Memory B cell (primary cell): ENCODE measurements around the gene CNTF.

ENCODE experiments used
- ATAC-seq: fragments of 150-1000 bp; cut with Tn5 transposase; 2 replicates; pipeline ENCODE4 v1.10.0; 2021; ENCODE audit warnings: low read depth, mild to moderate bottlenecking, moderate library complexity
- DNase-seq, 2 donors: peaks; one replicate each; pipeline ENCODE4 v3.0.0; 2022; ENCODE audit warnings: low spot score in 2 of 2
- H3K27ac Mint-ChIP-seq: one replicate; pipeline ENCODE4 v1.8.0; 2022; ENCODE audit warnings: mild to moderate bottlenecking, moderate library complexity, mixed read lengths
- H3K27me3 Mint-ChIP-seq: one replicate; pipeline ENCODE4 v1.8.0; 2022; ENCODE audit warnings: mixed read lengths
- H3K36me3 Mint-ChIP-seq: one replicate; pipeline ENCODE4 v1.8.0; 2022; ENCODE audit warnings: mild to moderate bottlenecking, mixed read lengths
- H3K4me1 Mint-ChIP-seq: one replicate; pipeline ENCODE4 v1.8.0; 2022; ENCODE audit warnings: mixed read lengths
- H3K4me3 Mint-ChIP-seq: one replicate; pipeline ENCODE4 v1.8.0; 2022; ENCODE audit warnings: mild to moderate bottlenecking, moderate library complexity, mixed read lengths
- H3K9me3 Mint-ChIP-seq: one replicate; pipeline ENCODE4 v1.8.0; 2022; ENCODE audit warnings: mixed read lengths

CNTF gene

GRCh38 chr11:58625086-58625485, 2.6 kb downstream of the CNTF start:
- H3K27me3 Mint-ChIP-seq, result no peaks in the 10 kb centered on the region
- H3K27ac Mint-ChIP-seq, result peak overlapping the region; percentile 17
- peaks cover 9% of the 10 kb centered on the region for H3K4me1 Mint-ChIP-seq
- peaks cover 21% of the 10 kb centered on the region for H3K36me3 Mint-ChIP-seq
- ATAC-seq (no peak), DNase-seq (no peak)
- H3K9me3 Mint-ChIP-seq, result no peaks in the 10 kb centered on the region
- H3K4me3 Mint-ChIP-seq, result no peak overlapping the region

GRCh38 chr11:58625826-58626460, 3.5 kb downstream of the CNTF start:
- peaks cover 18% of the 10 kb centered on the region for H3K36me3 Mint-ChIP-seq
- peaks cover 9% of the 10 kb centered on the region for H3K4me1 Mint-ChIP-seq
- no peak for ATAC-seq
- no peak overlapping the region for H3K4me3 Mint-ChIP-seq
- H3K9me3 Mint-ChIP-seq, result no peaks in the 10 kb centered on the region
- DNase-seq, result no peak
- H3K27ac Mint-ChIP-seq, result peak overlapping the region; percentile 55
- H3K27me3 Mint-ChIP-seq, result no peaks in the 10 kb centered on the region

GRCh38 chr11:58626934-58627483, 4.5 kb downstream of the CNTF start:
- no peak for ATAC-seq
- no peak overlapping the region for H3K4me3 Mint-ChIP-seq
- H3K27me3 Mint-ChIP-seq, result no peaks in the 10 kb centered on the region

GRCh38 chr11:58628446-58628845, 6.0 kb downstream of the CNTF start:
- no peaks in the 10 kb centered on the region for H3K9me3 Mint-ChIP-seq
- DNase-seq (no peak), ATAC-seq (no peak)
- no peak overlapping the region for H3K27ac Mint-ChIP-seq
- H3K27me3 Mint-ChIP-seq, result no peaks in the 10 kb centered on the region
- H3K36me3 Mint-ChIP-seq, result peaks cover 7% of the 10 kb centered on the region
- H3K4me1 Mint-ChIP-seq, result peaks cover 9% of the 10 kb centered on the region
- H3K4me3 Mint-ChIP-seq, result no peak overlapping the region

More at GRCh38 chr11:58626934-58627483, 4.5 kb downstream of the CNTF start:
- no peaks in the 10 kb centered on the region for H3K9me3 Mint-ChIP-seq
- peaks cover 9% of the 10 kb centered on the region for H3K4me1 Mint-ChIP-seq
- DNase-seq, result no peak
- H3K27ac Mint-ChIP-seq, result no peak overlapping the region
- H3K36me3 Mint-ChIP-seq, result peaks cover 18% of the 10 kb centered on the region

GRCh38 chr11:58629857-58630256, 7.4 kb downstream of the CNTF start:
- H3K4me1 Mint-ChIP-seq, result peaks cover 9% of the 10 kb centered on the region
- H3K27me3 Mint-ChIP-seq, result no peaks in the 10 kb centered on the region
- H3K9me3 Mint-ChIP-seq, result no peaks in the 10 kb centered on the region
- DNase-seq (no peak), ATAC-seq (peak; percentile 42)
- no peak overlapping the region for H3K4me3 Mint-ChIP-seq
- H3K27ac Mint-ChIP-seq, result no peak overlapping the region
- H3K36me3 Mint-ChIP-seq, result no peaks in the 10 kb centered on the region

- no peak overlapping the region for H3K4me3 Mint-ChIP-seq
- no peak for DNase-seq
- no peak overlapping the region for H3K27ac Mint-ChIP-seq
- H3K27me3 Mint-ChIP-seq, result no peaks in the 10 kb centered on the region
- H3K4me1 Mint-ChIP-seq, result peaks cover 5% of the 10 kb centered on the region
- H3K9me3 Mint-ChIP-seq, result no peaks in the 10 kb centered on the region
- H3K36me3 Mint-ChIP-seq, result no peaks in the 10 kb centered on the region
- ATAC-seq, result no peak
Measured at GRCh38 chr11:58631378-58631777, 8.9 kb downstream of the CNTF start.

GRCh38 chr11:58632510-58632909, 10.0 kb downstream of the CNTF start:
- no peak overlapping the region for H3K4me3 Mint-ChIP-seq
- no peak for ATAC-seq
- no peak overlapping the region for H3K27ac Mint-ChIP-seq

GRCh38 chr11:58636587-58636986, 14.1 kb downstream of the CNTF start:
- Mint-ChIP-seq H3K4me1 (peaks cover 10% of the 10 kb centered on the region), H3K9me3 (no peaks in the 10 kb centered on the region), H3K27ac (no peak overlapping the region), H3K36me3 (no peaks in the 10 kb centered on the region), H3K27me3 (peaks cover 2% of the 10 kb centered on the region), H3K4me3 (no peak overlapping the region)
- no peak for DNase-seq
- no peak for ATAC-seq

More at GRCh38 chr11:58632510-58632909, 10.0 kb downstream of the CNTF start:
- peaks cover 2% of the 10 kb centered on the region for H3K27me3 Mint-ChIP-seq
- no peaks in the 10 kb centered on the region for H3K9me3 Mint-ChIP-seq
- no peak for DNase-seq
- no peaks in the 10 kb centered on the region for H3K36me3 Mint-ChIP-seq
- no peaks in the 10 kb centered on the region for H3K4me1 Mint-ChIP-seq

- DNase-seq (no peak), ATAC-seq (no peak)
- Mint-ChIP-seq H3K27me3 (peaks cover 2% of the 10 kb centered on the region), H3K4me3 (no peak overlapping the region), H3K36me3 (no peaks in the 10 kb centered on the region), H3K27ac (no peak overlapping the region), H3K4me1 (peaks cover 10% of the 10 kb centered on the region), H3K9me3 (no peaks in the 10 kb centered on the region)
Measured at GRCh38 chr11:58637371-58637770, 14.9 kb downstream of the CNTF start.

- DNase-seq (no peak), ATAC-seq (no peak)
- Mint-ChIP-seq H3K4me3 (no peak overlapping the region), H3K36me3 (no peaks in the 10 kb centered on the region), H3K9me3 (peaks cover 1% of the 10 kb centered on the region), H3K4me1 (peaks cover 10% of the 10 kb centered on the region), H3K27ac (no peak overlapping the region), H3K27me3 (peaks cover 4% of the 10 kb centered on the region)
Measured at GRCh38 chr11:58639103-58639502, 16.6 kb downstream of the CNTF start.

GRCh38 chr11:58639669-58640068, 17.2 kb downstream of the CNTF start:
- no peaks in the 10 kb centered on the region for H3K36me3 Mint-ChIP-seq
- no peak for ATAC-seq
- H3K27me3 Mint-ChIP-seq, result peaks cover 6% of the 10 kb centered on the region
- H3K4me3 Mint-ChIP-seq, result no peak overlapping the region
- H3K9me3 Mint-ChIP-seq, result peaks cover 1% of the 10 kb centered on the region
- H3K4me1 Mint-ChIP-seq, result peaks cover 10% of the 10 kb centered on the region
- no peak for DNase-seq
- H3K27ac Mint-ChIP-seq, result no peak overlapping the region

GRCh38 chr11:58640386-58641023, 18.0 kb downstream of the CNTF start:
- H3K27me3 Mint-ChIP-seq, result peaks cover 6% of the 10 kb centered on the region
- H3K9me3 Mint-ChIP-seq, result peaks cover 3% of the 10 kb centered on the region
- peak; percentile 35 for ATAC-seq
- peaks cover 10% of the 10 kb centered on the region for H3K4me1 Mint-ChIP-seq
- DNase-seq, result no peak
- no peaks in the 10 kb centered on the region for H3K36me3 Mint-ChIP-seq
- no peak overlapping the region for H3K4me3 Mint-ChIP-seq
- no peak overlapping the region for H3K27ac Mint-ChIP-seq

GRCh38 chr11:58641341-58641740, 18.9 kb downstream of the CNTF start:
- no peak overlapping the region for H3K4me3 Mint-ChIP-seq
- no peak for DNase-seq
- peaks cover 10% of the 10 kb centered on the region for H3K4me1 Mint-ChIP-seq
- H3K9me3 Mint-ChIP-seq, result peaks cover 3% of the 10 kb centered on the region
- no peak overlapping the region for H3K27ac Mint-ChIP-seq
- H3K36me3 Mint-ChIP-seq, result no peaks in the 10 kb centered on the region
- no peak for ATAC-seq
- H3K27me3 Mint-ChIP-seq, result peaks cover 6% of the 10 kb centered on the region

- no peak overlapping the region for H3K4me3 Mint-ChIP-seq
- peaks cover 6% of the 10 kb centered on the region for H3K27me3 Mint-ChIP-seq
Measured at GRCh38 chr11:58641803-58642581, 19.5 kb downstream of the CNTF start.

More at GRCh38 chr11:58641803-58642581, 19.5 kb downstream of the CNTF start:
- no peak for ATAC-seq
- H3K27ac Mint-ChIP-seq, result no peak overlapping the region
- no peak for DNase-seq
- no peaks in the 10 kb centered on the region for H3K36me3 Mint-ChIP-seq
- peaks cover 16% of the 10 kb centered on the region for H3K4me1 Mint-ChIP-seq
- peaks cover 3% of the 10 kb centered on the region for H3K9me3 Mint-ChIP-seq
